ENCODE results near the gene TIMM29.

DNA sequence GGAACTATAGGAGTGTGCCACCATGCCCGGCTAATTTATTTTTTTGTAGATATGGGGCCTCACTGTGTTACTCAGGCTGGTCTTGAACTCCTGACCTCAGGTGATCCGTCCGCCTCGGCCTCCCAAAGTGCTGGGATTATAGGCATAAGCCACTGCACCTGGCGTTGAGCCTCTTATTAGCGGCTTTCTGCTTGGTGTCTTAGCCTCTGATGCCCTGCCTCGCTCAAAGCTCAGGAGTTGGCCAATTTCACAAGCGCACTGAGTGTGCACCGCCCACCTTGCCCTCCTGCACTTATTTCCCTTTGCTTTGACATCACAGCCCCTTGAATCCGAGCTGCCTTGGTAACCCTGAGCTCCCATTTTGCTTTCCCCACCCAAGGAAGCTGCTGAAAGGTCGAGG is 10.3 kb upstream of the TIMM29 start:
- no peak for TF ChIP-seq PHF8 (CRISPR knock-in tag; IDR thresholded peaks at IDR 0.05)
- TF ChIP-seq, protein P1, sequence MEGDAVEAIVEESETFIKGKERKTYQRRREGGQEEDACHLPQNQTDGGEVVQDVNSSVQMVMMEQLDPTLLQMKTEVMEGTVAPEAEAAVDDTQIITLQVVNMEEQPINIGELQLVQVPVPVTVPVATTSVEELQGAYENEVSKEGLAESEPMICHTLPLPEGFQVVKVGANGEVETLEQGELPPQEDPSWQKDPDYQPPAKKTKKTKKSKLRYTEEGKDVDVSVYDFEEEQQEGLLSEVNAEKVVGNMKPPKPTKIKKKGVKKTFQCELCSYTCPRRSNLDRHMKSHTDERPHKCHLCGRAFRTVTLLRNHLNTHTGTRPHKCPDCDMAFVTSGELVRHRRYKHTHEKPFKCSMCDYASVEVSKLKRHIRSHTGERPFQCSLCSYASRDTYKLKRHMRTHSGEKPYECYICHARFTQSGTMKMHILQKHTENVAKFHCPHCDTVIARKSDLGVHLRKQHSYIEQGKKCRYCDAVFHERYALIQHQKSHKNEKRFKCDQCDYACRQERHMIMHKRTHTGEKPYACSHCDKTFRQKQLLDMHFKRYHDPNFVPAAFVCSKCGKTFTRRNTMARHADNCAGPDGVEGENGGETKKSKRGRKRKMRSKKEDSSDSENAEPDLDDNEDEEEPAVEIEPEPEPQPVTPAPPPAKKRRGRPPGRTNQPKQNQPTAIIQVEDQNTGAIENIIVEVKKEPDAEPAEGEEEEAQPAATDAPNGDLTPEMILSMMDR (CRISPR knock-in tag; IDR thresholded peaks at IDR 0.05), result no peak
- no peak for TF ChIP-seq ZFP36 (IDR thresholded peaks at IDR 0.05; ENCODE audit: borderline replicate concordance, low read depth, low read length, partially characterized antibody)
- no peak for TF ChIP-seq RAD21 (CRISPR knock-in tag; IDR thresholded peaks at IDR 0.05)
- TF ChIP-seq, protein P2, sequence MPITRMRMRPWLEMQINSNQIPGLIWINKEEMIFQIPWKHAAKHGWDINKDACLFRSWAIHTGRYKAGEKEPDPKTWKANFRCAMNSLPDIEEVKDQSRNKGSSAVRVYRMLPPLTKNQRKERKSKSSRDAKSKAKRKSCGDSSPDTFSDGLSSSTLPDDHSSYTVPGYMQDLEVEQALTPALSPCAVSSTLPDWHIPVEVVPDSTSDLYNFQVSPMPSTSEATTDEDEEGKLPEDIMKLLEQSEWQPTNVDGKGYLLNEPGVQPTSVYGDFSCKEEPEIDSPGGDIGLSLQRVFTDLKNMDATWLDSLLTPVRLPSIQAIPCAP (CRISPR knock-in tag; IDR thresholded peaks at IDR 0.05; ENCODE audit: low read depth), result no peak
- TF ChIP-seq JUNB (CRISPR knock-in tag; IDR thresholded peaks at IDR 0.05; ENCODE audit: borderline replicate concordance), result no peak
- no peak for TF ChIP-seq POLR2AphosphoS5 (IDR thresholded peaks at IDR 0.05; ENCODE audit: low read depth, low read length)
- TF ChIP-seq ZNF282 (IDR thresholded peaks at IDR 0.05; ENCODE audit: partially characterized antibody), result no peak
- no peak for TF ChIP-seq MAX (IDR thresholded peaks at IDR 0.05)

Measured in HepG2 (cell line).